GM12878 (cell line): ENCODE measurements around the gene KIFAP3. TPM values are rescaled to one million over a fixed set of nuclear protein-coding genes. Genes with fewer than 3 reads are reported as not detected.

Experiments used
- ATAC-seq: fragments of 200-7000 bp; cut with Tn5 transposase; 3 replicates; pipeline ENCODE4 v1.9.1; 2020; ENCODE audit warnings: mild to moderate bottlenecking, moderate library complexity
- BruUV-seq: library from RNA; stranded (reverse); fragments of 400-500 nt; replicated peaks from 2 replicates; lab custom pipeline; 2021; lab: Mats Ljungman, UMichigan
- CTCF ChIA-PET: fragments of 300-600 bp; sonication (Branson Sonifier 250); formaldehyde crosslinking; extraction: SDS; loops from one replicate; lab custom pipeline; 2021; ENCODE audit warnings: inconsistent platforms; lab: Yijun Ruan, JAX
- POLR2A ChIA-PET: fragments of 350-600 bp; formaldehyde crosslinking; extraction: SDS; loops from one replicate; lab custom pipeline; 2021; ENCODE audit warnings: inconsistent platforms; lab: Charles Lee
- RAD21 ChIA-PET: fragments of 300-600 bp; sonication (Branson Sonifier 250); formaldehyde crosslinking; loops from one replicate; lab custom pipeline; 2023; ENCODE audit warnings: antibody characterized with exemption; ENCODE audit not compliant: unreplicated experiment; lab: Charles Lee
- SMC1A ChIA-PET: fragments of 300-600 bp; sonication (Branson Sonifier 250); formaldehyde crosslinking; loops from one replicate; lab custom pipeline; 2023; ENCODE audit not compliant: unreplicated experiment, uncharacterized antibody; lab: Charles Lee
- DNase-seq: peaks from one replicate; pipeline ENCODE4 v3.0.0-alpha.2; 2011; ENCODE audit warnings: low read depth, low spot score
- FAIRE-seq: peaks from 3 replicates; lab custom pipeline; 2011; peaks lifted over from hg19 to GRCh38; lab: Jason Lieb, UNC
- H2AFZ ChIP-seq: 2 replicates; pipeline ENCODE4 v1.6.0; 2011; ENCODE audit warnings: low read depth, low read length, control low read depth; ENCODE audit not compliant: control insufficient read depth
- H3K27ac ChIP-seq: 2 replicates; pipeline ENCODE4 v1.5.1; 2011; ENCODE audit warnings: control low read depth; ENCODE audit not compliant: control insufficient read depth, insufficient read depth
- H3K27me3 ChIP-seq, 2 experiments: replicated peaks in 1 of 2; 2 replicates each; pipeline versions ENCODE4 v1.6.0 to v1.6.1; 2011; ENCODE audit warnings: low read length in 1 of 2; ENCODE audit not compliant: control insufficient read depth in 2 of 2, insufficient read depth in 2 of 2
- H3K36me3 ChIP-seq, 2 experiments: 2 replicates each; pipeline ENCODE4 v1.5.1; 2011; ENCODE audit warnings: low read length in 1 of 2; ENCODE audit not compliant: control insufficient read depth in 2 of 2, insufficient read depth in 2 of 2
- H3K4me1 ChIP-seq: 2 replicates; pipeline ENCODE4 v1.6.1; 2011; ENCODE audit warnings: mild to moderate bottlenecking, low read length, moderate library complexity, mixed read lengths; ENCODE audit not compliant: control insufficient read depth, insufficient read depth
- H3K4me2 ChIP-seq: 2 replicates; pipeline ENCODE4 v1.6.0; 2011; ENCODE audit warnings: control low read depth; ENCODE audit not compliant: control insufficient read depth, insufficient read depth
- H3K4me3 ChIP-seq: fragments of 200-600 bp; sonication (generic); 2 replicates; pipeline ENCODE4 v1.5.1; 2016
- H3K79me2 ChIP-seq: 2 replicates; pipeline ENCODE4 v1.6.0; 2011; ENCODE audit warnings: low read length; ENCODE audit not compliant: control insufficient read depth, insufficient read depth
- H3K9ac ChIP-seq: 2 replicates; pipeline ENCODE4 v1.8.0; 2011; ENCODE audit warnings: low read length, control low read depth, mixed read lengths; ENCODE audit not compliant: control insufficient read depth, insufficient read depth
- H3K9me3 ChIP-seq: replicated peaks from 3 replicates; pipeline ENCODE4 v1.5.1; 2011; ENCODE audit warnings: mild to moderate bottlenecking, low read length; ENCODE audit not compliant: control insufficient read depth, insufficient read depth
- H4K20me1 ChIP-seq: 2 replicates; pipeline ENCODE4 v1.6.0; 2011; ENCODE audit not compliant: control insufficient read depth, insufficient read depth
- BHLHE40 ChIP-seq, 2 experiments: fragments of 450-650 bp in 1 of 2; IDR thresholded peaks; 2 replicates each; pipeline ENCODE4 v1.6.1; 2011 to 2017; ENCODE audit warnings: low read depth in 2 of 2, borderline replicate concordance in 1 of 2, improper control_type of control experiment in 1 of 2, low read length in 1 of 2, mild to moderate bottlenecking in 1 of 2
- CBFB ChIP-seq: IDR thresholded peaks from 2 replicates; pipeline ENCODE4 v1.6.1; 2016; ENCODE audit warnings: antibody characterized with exemption, low read depth
- CBX5 ChIP-seq: sonication (generic); IDR thresholded peaks from 2 replicates; pipeline ENCODE4 v1.6.1; 2016; ENCODE audit warnings: low read depth, moderate library complexity, mild to moderate bottlenecking, inconsistent platforms
- ESRRA ChIP-seq: IDR thresholded peaks from 2 replicates; pipeline ENCODE4 v1.6.1; 2012; ENCODE audit warnings: mild to moderate bottlenecking, low read length, improper control_type of control experiment
- KAT2A ChIP-seq: conservative IDR thresholded peaks from 2 replicates; pipeline ENCODE4 v1.6.1; 2011; ENCODE audit warnings: low read depth, low read length; ENCODE audit not compliant: control insufficient read depth
- LARP7 ChIP-seq: fragments of 450-650 bp; IDR thresholded peaks from 2 replicates; pipeline ENCODE4 v1.6.1; 2017; ENCODE audit warnings: mild to moderate bottlenecking
- NFYB ChIP-seq: IDR thresholded peaks from 2 replicates; pipeline ENCODE4 v1.6.1; 2011; ENCODE audit warnings: low read depth, mild to moderate bottlenecking, low read length, improper control_type of control experiment, moderate library complexity; ENCODE audit not compliant: insufficient read depth
- RFX5 ChIP-seq: IDR thresholded peaks from 2 replicates; pipeline ENCODE4 v1.6.1; 2011; ENCODE audit warnings: low read depth, low read length, improper control_type of control experiment
- RUNX3 ChIP-seq: IDR thresholded peaks from 2 replicates; pipeline ENCODE4 v1.6.1; 2012; ENCODE audit warnings: low read length, inconsistent platforms
- SMAD5 ChIP-seq: IDR thresholded peaks from 2 replicates; pipeline ENCODE4 v1.6.1; 2016; ENCODE audit warnings: antibody characterized with exemption, low read depth
- SMC3 ChIP-seq: IDR thresholded peaks from 2 replicates; pipeline ENCODE4 v1.6.1; 2011; ENCODE audit warnings: low read length, improper control_type of control experiment, borderline replicate concordance
- SPI1 ChIP-seq: IDR thresholded peaks from 2 replicates; pipeline ENCODE4 v1.6.1; 2011; ENCODE audit warnings: low read depth, mild to moderate bottlenecking, low read length, moderate library complexity, borderline replicate concordance; ENCODE audit not compliant: insufficient read depth
- SRF ChIP-seq, 2 experiments: IDR thresholded peaks; 2 replicates each; pipeline ENCODE4 v1.6.1; 2011; ENCODE audit warnings: low read depth in 2 of 2, low read length in 2 of 2, mild to moderate bottlenecking in 1 of 2, moderate library complexity in 1 of 2
- TBL1XR1 ChIP-seq: IDR thresholded peaks from 2 replicates; pipeline ENCODE4 v1.6.1; 2012; ENCODE audit warnings: low read depth, low read length, improper control_type of control experiment
- YY1 ChIP-seq: IDR thresholded peaks from 2 replicates; pipeline ENCODE4 v1.6.1; 2011; ENCODE audit warnings: low read depth, mild to moderate bottlenecking, low read length
- WGBS: methylation state at CpG from one replicate; pipeline ENCODE4 v1.1.6; 2016; ENCODE audit warnings: low lambda C conversion rate; ENCODE audit not compliant: insufficient replicate concordance, insufficient coverage; ENCODE audit errors: missing lambda C conversion rate; 5-methylcytosine and 5-hydroxymethylcytosine counted together
- in situ Hi-C: fragments of 300-500 bp; cut with MboI; formaldehyde crosslinking; loops from 9 replicates; pipeline ENCODE4 v1.14.3; 2018; ENCODE audit warnings: mixed read lengths
- intact Hi-C: fragments of 100-400 bp; cut with micrococcal nuclease; formaldehyde crosslinking; loops from one replicate; pipeline ENCODE4 v1.14.2; 2022; ENCODE audit not compliant: unreplicated experiment
- polyA plus RNA-seq, 11 experiments: library from polyadenylated mRNA; depleted of rRNA in 4 of 11; unstranded in 6 of 11; stranded (reverse) in 5 of 11; fragments of >200 nt; fragmentation: Nextera tagmentation in 4 of 11; fragmentation: Illumina TruSeq in 1 of 11; extraction: Ambion mirVana in 4 of 11; extraction: Trizol in 1 of 11; gene quantifications; 1 replicate in 1 of 11; 2 replicates in 10 of 11; pipeline versions ENCODE4 v1.2.1 to v1.2.3, GENCODE V29; 2011 to 2016; ENCODE audit warnings: inconsistent platforms in 2 of 11, missing spikeins in 2 of 11, low read depth in 1 of 11
- total RNA-seq, 4 experiments: library from RNA; depleted of rRNA in 3 of 4; stranded (reverse); fragments of >200 nt in 3 of 4; fragmentation: Illumina TruSeq in 1 of 4; extraction: Trizol in 1 of 4; gene quantifications; 2 replicates each; pipeline versions ENCODE4 v1.2.1 to v1.2.3, GENCODE V29; 2013 to 2021
- TF ChIP-seq, protein P1 (sequence below): IDR thresholded peaks from 2 replicates; pipeline ENCODE4 v1.6.1; 2011; ENCODE audit warnings: low read depth, low read length, improper control_type of control experiment, borderline replicate concordance
- TF ChIP-seq, protein P2 (sequence below): IDR thresholded peaks from 2 replicates; pipeline ENCODE4 v1.6.1; 2011; ENCODE audit warnings: low read depth, mild to moderate bottlenecking, low read length, moderate library complexity, borderline replicate concordance; ENCODE audit errors: extremely low read depth
- TF ChIP-seq, protein P3 (sequence below): fragments of 450-650 bp; IDR thresholded peaks from 2 replicates; pipeline ENCODE4 v1.6.1; 2017; ENCODE audit warnings: mild to moderate bottlenecking, low read depth, inconsistent platforms; ENCODE audit not compliant: poor library complexity, severe bottlenecking

Gene KIFAP3
- total and polyA plus RNA-seq, 10 of the 15 experiments (the other 5 are each of a cell fraction or from before 2014, with no cell fraction given): 13.7 to 100 (median 18.9) TPM

DNA sequence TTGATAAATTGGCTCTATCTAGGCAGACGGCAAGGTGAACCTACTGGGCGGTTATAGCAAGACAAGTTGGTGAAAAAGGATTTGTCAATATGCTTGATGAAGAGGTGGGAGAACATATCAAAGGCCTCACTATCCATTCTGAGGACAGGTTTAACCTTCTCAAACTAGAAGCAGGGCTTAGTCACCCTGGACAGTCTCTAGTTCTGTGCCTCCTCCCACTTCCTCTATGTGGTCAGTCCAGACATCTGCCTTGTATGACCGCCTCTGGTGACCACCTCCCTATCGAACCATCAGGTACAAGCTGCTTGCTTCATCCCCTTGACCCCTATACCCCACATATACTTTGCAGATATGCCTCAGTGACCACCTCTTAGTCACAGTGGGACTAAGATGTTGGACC is 178.5 kb downstream of the KIFAP3 start (continued):
- TF ChIP-seq KAT2A: no peak
- TF ChIP-seq BHLHE40 (IDR thresholded peaks at IDR 0.05; ENCODE audit: borderline replicate concordance in 1 of 2, low read depth in 2 of 2, low read length in 1 of 2): no peak
- TF ChIP-seq RUNX3: peak; percentile 70
- no peak for TF ChIP-seq LARP7
- TF ChIP-seq NFYB: no peak
- TF ChIP-seq ESRRA: no peak

DNA sequence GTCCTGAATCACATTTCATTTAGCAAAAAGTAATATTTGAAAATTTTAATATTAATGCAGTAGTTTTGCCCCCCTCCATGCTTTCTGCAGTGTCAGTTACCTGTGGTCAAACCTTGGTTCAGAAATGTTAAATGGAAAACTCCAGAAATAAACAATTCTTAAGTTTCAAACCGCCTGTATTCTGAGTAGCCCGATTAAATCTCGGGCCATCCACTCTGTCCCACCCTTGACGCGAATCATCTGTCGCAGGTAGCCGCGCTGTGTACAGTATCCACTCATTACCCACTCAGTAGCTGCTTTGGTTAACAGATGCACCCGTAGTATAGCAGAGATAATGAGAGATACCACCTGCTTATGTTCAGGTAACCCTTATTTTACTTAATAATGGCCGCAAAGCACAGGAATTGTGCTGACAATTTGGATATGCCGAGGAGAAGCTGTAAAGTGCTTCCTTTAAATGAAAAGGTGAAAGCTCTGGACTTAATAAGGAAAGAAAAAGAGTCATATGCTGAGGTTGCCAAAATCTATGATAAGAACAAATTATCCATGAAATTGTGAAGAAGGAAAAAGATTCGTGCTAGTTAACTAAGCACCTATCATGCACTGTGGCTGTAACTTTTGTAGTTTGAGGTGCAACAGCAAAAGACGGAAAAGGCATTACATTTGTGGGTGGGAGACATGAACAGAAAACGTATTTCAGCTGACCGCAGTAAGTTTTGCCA is 179.9 kb downstream of the KIFAP3 start:
- Histone ChIP-seq H3K36me3 (no peaks in the 10 kb centered on the region), H3K27me3 (no peaks in the 10 kb centered on the region), H3K27ac (peak overlapping the region; percentile 99), H4K20me1 (no peaks in the 10 kb centered on the region), H3K4me1 (peaks cover 23% of the 10 kb centered on the region), H3K79me2 (peaks cover 38% of the 10 kb centered on the region), H3K9ac (peak overlapping the region; percentile 91), H3K4me2 (peak overlapping the region; percentile 90), H3K4me3 (peak overlapping the region; percentile 60), H2AFZ (peak overlapping the region; percentile 99), H3K9me3 (no peaks in the 10 kb centered on the region)
- CTCF ChIA-PET: interaction anchor here (0.8 to 1.3 kb wide), 5 partner anchors 14 to 180 kb away, joined by 3 to 5 read pairs (median 4); partner anchors contain the start of gene KIFAP3
- POLR2A ChIA-PET: interaction anchor here (0.5 to 8.1 kb wide), 9 partner anchors 10 to 779 kb away, joined by 3 to 131 read pairs (median 12); partner anchors contain the start of gene METTL18
- WGBS: 25% methylated on average over 15 of the region's 15 CpGs
- ATAC-seq (no peak), FAIRE-seq (no peak), DNase-seq (no peak)
- SMC1A ChIA-PET: interaction anchor here (0.5 to 9.8 kb wide), 10 partner anchors 9 to 781 kb away, joined by 3 to 165 read pairs (median 5); no protein-coding TSS in a partner anchor
- in situ Hi-C loops (no loop called here), intact Hi-C loops (loop anchor here (5.0 to 10.0 kb wide), 4 partner anchors 33 to 638 kb away; partner anchors contain the start of genes GORAB and KIFAP3)
- TSS peak; percentile 100 for BruUV-seq
- RAD21 ChIA-PET: interaction anchor here (1.0 to 5.9 kb wide), 13 partner anchors 10 to 1419 kb away, joined by 3 to 104 read pairs (median 5); partner anchors contain the start of genes FMO4 and KIFAP3
- TF ChIP-seq, protein P1, sequence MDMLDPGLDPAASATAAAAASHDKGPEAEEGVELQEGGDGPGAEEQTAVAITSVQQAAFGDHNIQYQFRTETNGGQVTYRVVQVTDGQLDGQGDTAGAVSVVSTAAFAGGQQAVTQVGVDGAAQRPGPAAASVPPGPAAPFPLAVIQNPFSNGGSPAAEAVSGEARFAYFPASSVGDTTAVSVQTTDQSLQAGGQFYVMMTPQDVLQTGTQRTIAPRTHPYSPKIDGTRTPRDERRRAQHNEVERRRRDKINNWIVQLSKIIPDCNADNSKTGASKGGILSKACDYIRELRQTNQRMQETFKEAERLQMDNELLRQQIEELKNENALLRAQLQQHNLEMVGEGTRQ: no peak
- TF ChIP-seq SMC3 (no peak), TBL1XR1 (no peak), SRF (IDR thresholded peaks at IDR 0.05; ENCODE audit: low read depth in 2 of 2, low read length in 2 of 2) (no peak), SPI1 (no peak), RFX5 (no peak), CBX5 (no peak), SMAD5 (0 out of 2 replicates have a peak, but pooled peaks have one; percentile 54), YY1 (no peak), CBFB (no peak)
- TF ChIP-seq, protein P2, sequence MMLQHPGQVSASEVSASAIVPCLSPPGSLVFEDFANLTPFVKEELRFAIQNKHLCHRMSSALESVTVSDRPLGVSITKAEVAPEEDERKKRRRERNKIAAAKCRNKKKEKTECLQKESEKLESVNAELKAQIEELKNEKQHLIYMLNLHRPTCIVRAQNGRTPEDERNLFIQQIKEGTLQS: no peak
- TF ChIP-seq, protein P3, sequence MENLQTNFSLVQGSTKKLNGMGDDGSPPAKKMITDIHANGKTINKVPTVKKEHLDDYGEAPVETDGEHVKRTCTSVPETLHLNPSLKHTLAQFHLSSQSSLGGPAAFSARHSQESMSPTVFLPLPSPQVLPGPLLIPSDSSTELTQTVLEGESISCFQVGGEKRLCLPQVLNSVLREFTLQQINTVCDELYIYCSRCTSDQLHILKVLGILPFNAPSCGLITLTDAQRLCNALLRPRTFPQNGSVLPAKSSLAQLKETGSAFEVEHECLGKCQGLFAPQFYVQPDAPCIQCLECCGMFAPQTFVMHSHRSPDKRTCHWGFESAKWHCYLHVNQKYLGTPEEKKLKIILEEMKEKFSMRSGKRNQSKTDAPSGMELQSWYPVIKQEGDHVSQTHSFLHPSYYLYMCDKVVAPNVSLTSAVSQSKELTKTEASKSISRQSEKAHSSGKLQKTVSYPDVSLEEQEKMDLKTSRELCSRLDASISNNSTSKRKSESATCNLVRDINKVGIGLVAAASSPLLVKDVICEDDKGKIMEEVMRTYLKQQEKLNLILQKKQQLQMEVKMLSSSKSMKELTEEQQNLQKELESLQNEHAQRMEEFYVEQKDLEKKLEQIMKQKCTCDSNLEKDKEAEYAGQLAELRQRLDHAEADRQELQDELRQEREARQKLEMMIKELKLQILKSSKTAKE: no peak
